Stromal cell of bone marrow (primary cell): ENCODE results near the gene JADE2.
A peak's percentile ranks its signal among the peaks of the same experiment; 100 is the strongest.
"Not testable (repeated sequence)": the region's sequence is repeated elsewhere in the genome, so short reads cannot be mapped to it uniquely, and the experiment has no call there.

Source experiments
- DNase-seq: peaks from one replicate; pipeline ENCODE4 v3.0.0-alpha.2; 2012; ENCODE audit warnings: low read depth

Gene JADE2

DNA sequence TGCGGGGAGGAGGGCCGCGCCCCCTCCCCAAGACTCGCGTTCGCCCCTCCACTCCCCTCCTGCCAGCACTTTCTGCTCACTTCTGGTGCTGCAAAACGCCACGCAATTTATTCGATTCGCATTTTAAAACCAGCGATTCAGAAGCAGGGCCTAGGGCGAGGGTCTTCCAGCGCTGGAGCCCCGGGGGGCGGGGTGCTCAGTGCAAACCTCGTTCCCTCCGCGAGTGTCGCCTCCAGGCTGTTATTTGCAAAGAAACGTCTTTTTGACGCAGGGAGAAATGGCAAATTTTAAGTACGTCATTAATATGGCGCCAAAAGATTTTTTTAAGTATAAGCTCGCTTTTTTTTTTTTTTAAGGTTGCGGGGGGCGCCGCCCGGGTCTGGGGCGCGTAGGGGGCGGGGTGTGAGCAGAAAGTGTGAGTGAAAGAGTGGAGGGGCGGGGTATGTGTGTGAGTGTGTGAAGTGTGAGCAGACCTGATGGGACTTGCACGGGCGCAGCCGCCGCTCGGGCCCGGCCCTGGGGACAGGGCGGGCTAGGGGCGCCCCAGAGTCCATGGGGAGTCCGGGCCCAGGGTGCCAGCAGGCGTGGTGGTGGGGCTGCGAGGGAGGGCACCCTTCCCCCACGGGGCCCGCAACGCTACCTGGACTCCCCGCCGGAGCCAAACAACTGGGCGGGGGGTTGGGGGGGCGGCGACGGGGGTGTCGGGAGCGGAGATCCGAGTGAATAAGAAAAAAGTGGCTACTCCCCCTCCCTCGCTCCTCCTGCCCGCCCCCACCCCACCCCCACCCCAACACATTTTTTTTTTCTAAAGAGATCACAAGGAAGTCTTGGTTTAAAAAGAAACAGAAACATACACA lies at the start of gene JADE2:
Gene JADE2 (plus strand): TSS at position 845 of the 857 bp plus-strand sequence. CDS start 10,188 bp downstream, outside the sequence.
- DNase-seq: no peak

DNA sequence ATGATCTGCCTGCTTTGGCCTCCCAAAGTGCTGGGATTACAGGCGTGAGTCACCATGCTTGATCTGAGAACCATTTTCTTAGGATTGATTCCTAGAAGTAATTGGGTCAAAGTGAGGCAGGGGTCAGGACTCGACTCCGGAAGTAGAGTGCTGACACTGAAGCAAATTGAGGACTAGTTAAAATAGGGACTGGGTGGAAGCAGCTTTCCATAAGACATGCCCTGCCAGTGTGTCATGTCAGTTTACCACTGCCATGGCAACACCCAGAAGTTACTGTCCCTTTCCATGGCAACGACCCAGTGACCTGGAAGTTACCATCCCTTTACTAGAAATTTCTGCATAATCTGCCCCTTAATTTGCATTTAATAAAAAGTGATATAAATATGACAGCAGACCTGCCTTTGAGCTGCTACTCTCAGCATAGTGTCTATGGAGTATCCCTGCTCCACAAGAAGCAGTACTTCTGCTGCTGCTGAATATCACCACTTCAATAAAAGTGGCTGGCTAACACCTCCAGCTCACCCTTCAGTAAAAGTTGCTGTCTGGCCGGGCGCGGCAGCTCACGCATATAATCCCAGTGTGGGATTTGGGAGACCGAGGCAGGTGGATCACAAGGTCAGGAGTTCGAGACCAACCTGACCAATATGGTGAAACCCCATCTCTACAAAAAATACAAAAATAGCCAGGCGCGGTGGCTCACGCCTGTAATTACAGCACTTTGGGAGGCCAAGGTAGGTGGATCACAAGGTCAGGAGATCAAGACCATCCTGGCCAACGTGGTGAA lies 47.8 kb upstream of the JADE2 start:
- no peak for DNase-seq

GRCh38 chr5:134479839-134480238 lies 45.6 kb upstream of the JADE2 start:
- DNase-seq: no peak

GRCh38 chr5:134489227-134489944 lies 36.1 kb upstream of the JADE2 start:
- DNase-seq: no peak

DNA sequence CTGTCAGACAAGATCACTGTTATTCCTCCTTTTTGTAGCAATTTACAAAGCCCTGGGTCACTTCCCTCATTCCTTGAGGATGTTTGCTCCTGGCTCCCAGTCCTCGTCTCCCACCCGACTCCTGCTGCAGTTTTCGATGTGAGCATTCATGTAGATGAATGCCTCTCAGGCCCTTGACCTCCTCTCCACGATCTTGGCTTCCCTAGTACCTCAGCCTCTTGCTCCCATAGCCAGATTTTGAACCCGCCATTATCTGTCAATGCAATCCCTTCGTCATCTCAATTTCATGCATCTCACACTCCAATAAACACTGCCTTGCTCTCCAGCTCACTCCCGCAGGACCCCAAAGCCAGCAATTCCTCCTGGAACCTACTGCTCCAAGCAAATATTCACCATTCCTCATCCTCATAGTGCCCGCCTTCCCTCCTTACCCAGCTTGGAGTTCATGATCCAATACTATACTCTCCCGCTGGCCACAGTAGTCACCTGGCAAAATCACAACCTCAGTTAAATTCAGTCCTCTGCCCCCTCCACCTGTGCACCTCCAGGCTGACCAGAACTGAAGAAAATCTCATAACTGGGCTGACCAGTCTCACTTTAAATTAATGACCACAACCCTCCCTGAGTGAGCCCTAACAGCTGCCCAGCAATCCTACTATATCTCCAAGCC lies 35.1 kb upstream of the JADE2 start:
- DNase-seq: no peak

- DNase-seq: no peak
Observed at GRCh38 chr5:134490925-134491271, 34.6 kb upstream of the JADE2 start.

DNA sequence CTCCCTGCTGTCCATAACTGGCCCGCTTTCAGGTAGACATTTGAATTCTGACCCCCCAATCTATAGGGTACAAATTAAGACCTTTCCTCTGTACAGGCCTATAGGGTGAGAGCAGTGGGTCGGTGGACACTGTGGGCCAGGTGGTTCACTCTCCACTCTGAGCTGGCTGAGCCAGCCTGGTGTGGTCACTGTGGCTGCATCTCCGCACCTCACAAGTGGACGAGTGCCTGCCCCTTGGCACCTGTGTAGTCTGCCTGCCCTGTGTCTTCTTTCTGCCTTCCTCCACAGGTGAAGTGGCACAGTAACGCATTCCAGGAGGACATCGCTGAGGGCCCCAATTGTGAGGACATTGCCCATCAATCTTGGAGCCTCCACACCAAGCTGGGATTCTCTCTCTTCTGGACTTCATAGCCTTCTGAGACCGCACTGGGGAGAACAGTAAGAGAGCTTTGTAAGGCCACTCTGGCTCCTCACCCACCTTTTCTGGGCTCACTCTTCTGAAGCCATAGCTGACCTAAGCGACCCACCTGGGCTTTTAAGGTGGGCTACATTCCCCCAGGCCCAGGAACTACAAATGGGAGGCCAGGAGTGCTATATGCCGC lies 33.5 kb upstream of the JADE2 start:
- no peak for DNase-seq

GRCh38 chr5:134492568-134492967 lies 32.9 kb upstream of the JADE2 start:
- no peak for DNase-seq

DNA sequence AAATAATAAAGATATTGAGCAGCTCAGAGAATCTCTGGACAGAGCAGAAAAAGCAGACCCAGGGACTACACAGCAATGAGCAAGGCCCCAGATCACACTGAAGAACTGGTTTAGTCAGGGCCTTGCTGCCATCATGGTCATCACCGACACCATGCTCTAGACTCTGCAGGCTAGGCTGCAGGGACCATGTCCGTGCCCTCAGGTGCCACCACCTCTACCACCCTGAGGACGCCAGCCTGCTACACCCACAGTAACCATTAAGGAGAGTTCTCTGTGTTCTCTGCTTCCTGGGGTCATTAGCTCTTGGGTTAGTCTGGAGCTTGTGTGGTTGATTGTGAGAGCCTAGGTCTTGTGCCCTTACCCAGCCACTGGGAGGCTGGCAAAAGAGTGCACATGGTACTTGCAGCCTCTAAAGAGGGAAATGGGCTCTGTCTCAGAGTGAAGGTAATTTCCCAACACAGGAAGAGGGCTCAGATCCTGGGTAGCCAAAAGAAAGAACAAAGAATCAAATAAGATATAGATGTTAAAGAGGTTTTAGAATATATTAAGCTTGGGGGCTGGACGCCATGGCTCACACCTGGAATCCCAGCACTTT lies 31.9 kb upstream of the JADE2 start:
- no peak for DNase-seq

- no peak for DNase-seq
Observed at GRCh38 chr5:134494780-134495179, 30.7 kb upstream of the JADE2 start.

DNA sequence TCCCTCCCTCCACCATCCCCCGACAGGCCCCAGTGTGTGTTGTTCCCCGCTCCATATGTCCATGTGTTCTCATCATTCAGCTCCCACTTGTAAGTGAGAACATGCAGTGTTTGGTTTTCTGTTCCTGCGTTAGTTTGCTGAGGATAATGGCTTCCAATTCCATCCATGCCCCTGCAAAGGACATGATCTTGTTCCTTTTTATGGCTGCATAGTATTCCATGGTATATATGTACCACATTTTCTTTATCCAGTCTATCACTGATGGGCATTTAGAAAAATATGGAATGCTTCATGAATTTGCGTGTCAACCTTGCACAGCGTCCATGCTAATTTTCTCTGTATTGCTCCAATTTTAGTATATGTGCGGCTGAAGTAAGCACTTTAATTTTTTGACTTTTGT lies 25.6 kb upstream of the JADE2 start:
- not testable (repeated sequence) for DNase-seq

DNA sequence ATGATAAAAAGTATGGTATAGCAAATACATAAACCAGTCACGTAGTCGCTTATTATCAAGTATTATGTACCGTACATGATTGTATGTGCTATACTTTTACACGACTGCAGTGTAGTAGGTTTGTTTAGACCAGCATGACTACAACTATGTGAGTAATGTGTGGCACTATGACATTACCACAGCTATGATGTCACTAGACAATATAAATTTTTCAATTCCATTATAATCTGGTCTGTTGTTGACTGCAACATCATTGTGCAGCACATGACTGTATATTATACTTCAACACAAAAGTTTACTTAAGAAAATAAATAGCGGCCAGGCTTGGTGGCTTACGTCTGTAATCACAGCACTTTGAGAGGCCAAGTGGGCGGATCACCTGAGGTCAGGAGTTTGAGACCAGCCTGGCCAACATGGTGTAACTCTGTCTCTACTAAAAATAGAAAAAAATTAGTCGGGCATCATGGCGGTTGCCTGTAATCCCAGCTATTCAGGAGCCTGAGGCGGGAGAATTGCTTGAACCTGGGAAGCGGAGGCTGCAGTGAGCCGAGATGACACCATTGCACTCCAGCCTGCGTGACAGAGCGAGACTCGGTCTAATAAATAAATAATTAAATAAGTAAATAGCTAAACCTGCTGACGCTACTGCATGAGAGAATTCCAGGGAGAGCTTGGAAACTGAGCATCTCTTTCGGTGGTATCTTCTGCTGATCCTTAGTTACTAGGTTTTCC lies 24.6 kb upstream of the JADE2 start:
- DNase-seq: no peak

GRCh38 chr5:134502259-134502658 lies 23.2 kb upstream of the JADE2 start:
- DNase-seq: no peak

DNA sequence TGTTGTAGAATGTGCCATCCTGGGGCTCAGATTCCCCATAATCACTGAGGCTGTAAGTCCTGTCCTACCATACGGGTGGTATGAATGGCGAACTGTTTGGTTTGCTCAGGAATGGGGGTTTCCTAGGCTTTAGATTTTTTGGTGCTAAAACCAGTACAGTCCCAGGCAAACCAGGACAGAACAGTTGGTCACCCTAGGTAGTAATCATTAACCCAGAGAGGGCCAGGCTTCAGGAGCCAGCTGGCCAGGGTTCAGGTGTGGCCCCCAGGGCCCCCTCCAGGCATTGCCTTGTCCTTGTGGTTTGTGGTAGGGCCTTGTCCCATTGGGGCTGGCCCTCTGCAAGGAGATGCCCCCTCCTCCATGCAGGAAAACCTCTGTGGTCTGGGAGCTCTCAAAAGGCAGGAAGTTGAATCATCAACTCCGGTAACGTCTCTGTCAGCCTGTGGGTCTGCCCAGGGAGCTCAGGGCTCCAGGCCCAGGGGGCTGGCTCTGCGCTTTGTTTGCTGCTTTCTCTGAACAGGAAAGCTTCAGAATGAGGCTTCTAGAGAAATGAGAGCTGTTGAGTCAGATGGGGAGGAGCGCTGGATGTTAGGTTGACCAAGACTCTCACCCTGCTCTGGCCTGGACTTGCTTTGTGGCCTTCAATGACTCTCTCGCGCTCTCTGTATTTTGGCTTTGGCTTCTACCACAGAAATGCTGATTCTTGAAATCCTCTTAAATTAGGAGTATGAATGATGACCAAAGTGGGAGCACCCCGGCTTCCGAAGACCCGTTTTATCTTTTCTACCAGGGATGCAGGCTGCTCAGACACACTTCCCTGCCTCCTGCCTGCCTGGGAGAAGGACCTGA lies 22.2 kb upstream of the JADE2 start:
- peak; percentile 99 for DNase-seq

DNA sequence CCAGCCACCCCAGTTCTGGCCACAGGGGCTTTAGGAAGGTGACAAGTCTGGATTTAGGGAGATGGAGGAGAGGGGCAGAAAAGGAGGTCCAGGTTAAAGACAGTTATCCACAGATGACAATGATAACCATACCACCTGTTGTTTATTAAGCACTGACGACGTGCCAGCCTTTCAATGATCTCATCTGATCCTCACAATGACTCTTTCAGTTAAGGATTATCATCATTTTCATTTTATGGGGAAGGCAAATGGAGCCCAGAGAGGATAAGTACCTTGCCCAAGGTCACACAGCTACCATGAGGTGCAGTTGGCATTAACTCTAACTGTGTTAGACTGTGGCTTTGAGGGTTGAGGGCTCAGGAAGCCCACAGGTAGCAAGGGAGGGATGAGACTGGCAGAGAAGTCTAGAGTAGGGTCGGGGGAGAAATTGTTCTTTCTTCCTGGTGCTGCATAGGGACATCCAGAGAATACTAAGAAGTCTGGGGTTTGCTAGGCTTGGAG lies 21.5 kb upstream of the JADE2 start:
- DNase-seq: no peak

GRCh38 chr5:134504629-134505300 lies 20.7 kb upstream of the JADE2 start:
- no peak for DNase-seq

DNA sequence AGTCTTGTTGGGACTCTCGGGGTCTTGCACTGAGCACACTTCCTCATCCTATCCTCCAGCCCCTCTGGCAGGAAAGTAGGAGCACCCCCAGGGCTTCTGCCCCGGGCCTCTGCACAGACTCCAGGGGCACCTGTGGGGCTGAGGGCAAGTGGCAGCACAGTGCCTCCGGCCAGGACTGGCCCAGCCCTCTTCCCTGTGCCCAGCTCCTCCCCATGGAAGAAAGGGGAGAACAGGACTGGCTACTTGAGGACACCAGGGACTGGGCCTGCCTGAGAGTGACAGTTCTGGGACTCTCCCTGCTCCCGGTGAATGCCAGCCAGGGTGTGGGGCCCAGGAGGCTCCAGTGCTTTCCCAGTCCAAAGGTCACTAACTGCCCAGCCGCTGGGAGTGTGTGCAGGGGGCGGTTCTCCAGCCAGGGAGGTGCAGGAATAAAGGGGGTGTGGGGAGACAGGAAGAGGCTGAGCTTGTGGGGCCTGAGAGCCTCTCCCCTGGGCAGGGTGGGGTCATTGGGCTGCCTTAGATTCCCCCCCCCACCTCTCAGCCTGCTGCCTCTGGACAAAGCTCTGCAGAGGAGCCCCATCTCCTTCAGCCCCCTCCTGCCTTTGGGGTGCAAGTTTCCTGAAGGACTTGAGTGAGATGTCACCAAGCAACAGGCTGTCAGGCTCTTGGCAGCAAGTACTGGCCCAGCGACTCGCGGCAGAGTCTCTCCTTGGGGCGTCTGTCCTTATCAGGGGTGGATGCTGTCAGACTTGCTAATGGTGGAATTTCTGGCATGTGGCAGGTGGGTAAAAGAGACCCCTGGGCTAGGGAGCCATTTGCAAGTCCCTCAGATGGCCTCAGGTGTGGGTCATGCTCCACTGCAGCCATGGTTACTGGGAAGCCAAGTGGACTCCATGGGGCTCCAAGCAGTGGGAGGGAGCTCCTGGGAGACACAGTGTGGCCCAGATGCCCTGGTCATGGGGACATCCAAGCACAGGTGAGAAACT lies 19.1 kb upstream of the JADE2 start:
- no peak for DNase-seq

GRCh38 chr5:134507452-134507851 lies 18.0 kb upstream of the JADE2 start:
- DNase-seq: no peak
